CD4-positive, alpha-beta T cell (primary cell): ENCODE measurements around the gene SRGAP1. TPM values are rescaled to one million over a fixed set of nuclear protein-coding genes. Genes with fewer than 3 reads are reported as not detected.

Source experiments
- ATAC-seq: fragments of 200-7000 bp; cut with Tn5 transposase; one replicate; pipeline ENCODE4 v1.10.0; 2022; ENCODE audit warnings: mild to moderate bottlenecking; ENCODE audit not compliant: poor library complexity
- CTCF ChIA-PET: fragments of 350-600 bp; sonication (Branson Sonifier 250); formaldehyde crosslinking; loops from one replicate; lab custom pipeline; 2021; ENCODE audit warnings: antibody characterized with exemption, inconsistent platforms; lab: Charles Lee
- POLR2A ChIA-PET: fragments of 350-600 bp; sonication (Branson Sonifier 250); formaldehyde crosslinking; loops from one replicate; lab custom pipeline; 2021; ENCODE audit warnings: antibody characterized with exemption, inconsistent platforms; lab: Charles Lee
- DNase-seq, 14 experiments: peaks; one replicate each; pipeline ENCODE4 v3.0.0-alpha.2; 2013 to 2020; ENCODE audit warnings: mixed read lengths in 2 of 14
- H3K27ac ChIP-seq, 2 donors: one replicate each; pipeline versions ENCODE4 v1.5.1 to v1.7.0; 2013; ENCODE audit warnings: low read length in 2 of 2, low read depth in 1 of 2, mild to moderate bottlenecking in 1 of 2
- H3K27me3 ChIP-seq, 2 experiments: 1 replicate in 1 of 2; 2 replicates in 1 of 2; pipeline versions ENCODE4 v1.6.1 to v1.7.0; 2013; ENCODE audit warnings: low read length in 2 of 2, control low read depth in 1 of 2, mild to moderate bottlenecking in 1 of 2, moderate library complexity in 1 of 2; ENCODE audit not compliant: insufficient read depth in 2 of 2, control insufficient read depth in 1 of 2
- H3K36me3 ChIP-seq: one replicate; pipeline ENCODE4 v1.6.1; 2013; ENCODE audit warnings: low read length, control low read depth; ENCODE audit not compliant: insufficient read depth
- H3K4me1 ChIP-seq: one replicate; pipeline ENCODE4 v1.6.1; 2013; ENCODE audit warnings: low read length, control low read depth; ENCODE audit not compliant: insufficient read depth
- H3K4me3 ChIP-seq: one replicate; pipeline ENCODE4 v1.5.1; 2013; ENCODE audit warnings: mild to moderate bottlenecking, low read length, moderate library complexity
- H3K9me3 ChIP-seq, 2 experiments: 1 replicate in 1 of 2; 2 replicates in 1 of 2; pipeline versions ENCODE4 v1.6.1 to v1.7.0; 2013; ENCODE audit warnings: low read length in 2 of 2, mild to moderate bottlenecking in 2 of 2, control low read depth in 1 of 2, moderate library complexity in 1 of 2; ENCODE audit not compliant: control insufficient read depth in 1 of 2, insufficient read depth in 1 of 2
- H3K27ac Mint-ChIP-seq: one replicate; pipeline ENCODE4 v1.8.0; 2020; ENCODE audit warnings: mixed read lengths
- H3K27me3 Mint-ChIP-seq: one replicate; pipeline ENCODE4 v1.8.0; 2021; ENCODE audit warnings: mixed read lengths
- H3K36me3 Mint-ChIP-seq: one replicate; pipeline ENCODE4 v1.8.0; 2021; ENCODE audit warnings: low read depth, mixed read lengths
- H3K4me1 Mint-ChIP-seq: one replicate; pipeline ENCODE4 v1.8.0; 2021; ENCODE audit warnings: low read depth, mixed read lengths
- H3K4me3 Mint-ChIP-seq: one replicate; pipeline ENCODE4 v1.8.0; 2020; ENCODE audit warnings: mild to moderate bottlenecking, mixed read lengths
- H3K9me3 Mint-ChIP-seq: one replicate; pipeline ENCODE4 v1.8.0; 2020; ENCODE audit warnings: mixed read lengths
- intact Hi-C, 2 experiments: fragments of 100-400 bp; cut with DNase I in 1 of 2; cut with micrococcal nuclease in 1 of 2; formaldehyde crosslinking; loops; one replicate each; pipeline versions ENCODE4 v1.15.1 to v1.9.0; 2023 to 2025; cut with DNase I, micrococcal nuclease
- total RNA-seq, 174 experiments: library from RNA in 2 of 174; stranded (reverse) in 2 of 174; gene quantifications; one replicate each; pipeline ENCODE4 v1.2.3 and lab custom pipeline; 2021 to 2026
- TF ChIP-seq, protein P1 (sequence below): fragments of 200-600 bp; IDR thresholded peaks from one replicate; pipeline ENCODE4 v1.8.0; 2022; ENCODE audit warnings: antibody characterized with exemption, mild to moderate bottlenecking

Gene SRGAP1
- total RNA-seq, 2 experiments from 2014 or later: 0.03 TPM; not detected in 1

DNA sequence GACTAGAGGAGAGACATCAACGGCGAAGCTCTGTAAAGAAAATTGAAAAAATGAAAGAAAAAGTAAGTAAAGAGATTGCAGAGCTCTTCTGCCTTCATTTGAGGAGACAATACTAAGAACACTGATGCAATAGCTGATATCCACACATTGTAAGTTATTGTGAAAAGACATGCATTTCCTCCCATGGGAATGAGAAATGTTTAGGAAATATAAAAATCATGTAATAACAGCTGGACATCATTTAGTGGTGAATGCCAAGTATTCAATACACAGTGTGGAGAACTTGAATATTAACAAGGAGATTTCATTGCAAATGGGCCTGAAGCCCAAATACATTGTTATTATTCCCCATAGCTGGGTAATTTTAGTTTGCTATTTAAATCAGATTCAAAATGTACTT lies 198.4 kb downstream of the SRGAP1 start:
- intact Hi-C loops: no loop called here
- H3K27ac Mint-ChIP-seq: no peak overlapping the region
- Histone ChIP-seq H3K4me3 (no peak overlapping the region), H3K27me3 (no peaks in the 10 kb centered on the region), H3K9me3 (no peaks in the 10 kb centered on the region), H3K36me3 (no peaks in the 10 kb centered on the region), H3K4me1 (no peaks in the 10 kb centered on the region), H3K27ac (no peak overlapping the region)
- H3K9me3 Mint-ChIP-seq: no peaks in the 10 kb centered on the region
- H3K4me1 Mint-ChIP-seq: no peaks in the 10 kb centered on the region
- ChIA-PET CTCF (no interaction called here), POLR2A (no interaction called here)
- H3K27me3 Mint-ChIP-seq: no peaks in the 10 kb centered on the region
- TF ChIP-seq, protein P1, sequence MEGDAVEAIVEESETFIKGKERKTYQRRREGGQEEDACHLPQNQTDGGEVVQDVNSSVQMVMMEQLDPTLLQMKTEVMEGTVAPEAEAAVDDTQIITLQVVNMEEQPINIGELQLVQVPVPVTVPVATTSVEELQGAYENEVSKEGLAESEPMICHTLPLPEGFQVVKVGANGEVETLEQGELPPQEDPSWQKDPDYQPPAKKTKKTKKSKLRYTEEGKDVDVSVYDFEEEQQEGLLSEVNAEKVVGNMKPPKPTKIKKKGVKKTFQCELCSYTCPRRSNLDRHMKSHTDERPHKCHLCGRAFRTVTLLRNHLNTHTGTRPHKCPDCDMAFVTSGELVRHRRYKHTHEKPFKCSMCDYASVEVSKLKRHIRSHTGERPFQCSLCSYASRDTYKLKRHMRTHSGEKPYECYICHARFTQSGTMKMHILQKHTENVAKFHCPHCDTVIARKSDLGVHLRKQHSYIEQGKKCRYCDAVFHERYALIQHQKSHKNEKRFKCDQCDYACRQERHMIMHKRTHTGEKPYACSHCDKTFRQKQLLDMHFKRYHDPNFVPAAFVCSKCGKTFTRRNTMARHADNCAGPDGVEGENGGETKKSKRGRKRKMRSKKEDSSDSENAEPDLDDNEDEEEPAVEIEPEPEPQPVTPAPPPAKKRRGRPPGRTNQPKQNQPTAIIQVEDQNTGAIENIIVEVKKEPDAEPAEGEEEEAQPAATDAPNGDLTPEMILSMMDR: no peak
- no peaks in the 10 kb centered on the region for H3K36me3 Mint-ChIP-seq
- H3K4me3 Mint-ChIP-seq: no peak overlapping the region
- DNase-seq (no peak), ATAC-seq (no peak)

DNA sequence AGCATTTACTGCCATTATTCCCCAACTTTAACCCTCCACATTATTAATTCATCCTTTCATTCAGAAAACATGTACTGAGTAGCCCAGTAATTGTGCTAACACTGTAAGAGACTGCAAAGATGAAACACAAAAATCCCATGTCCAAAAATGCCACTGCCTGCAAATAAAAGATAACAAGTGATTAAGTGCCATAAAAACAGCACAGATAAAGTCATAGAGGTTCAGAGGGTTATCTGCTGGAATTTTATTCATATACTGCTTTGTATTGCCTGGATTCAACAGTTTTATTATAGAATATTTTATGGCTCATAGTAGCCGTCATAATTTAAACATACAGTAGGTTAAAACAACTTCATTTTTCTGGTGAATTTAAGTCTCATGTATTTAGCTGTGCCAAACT lies 199.7 kb downstream of the SRGAP1 start:
- Mint-ChIP-seq H3K36me3 (no peaks in the 10 kb centered on the region), H3K9me3 (no peaks in the 10 kb centered on the region), H3K4me1 (no peaks in the 10 kb centered on the region), H3K4me3 (no peak overlapping the region), H3K27me3 (peaks cover 5% of the 10 kb centered on the region), H3K27ac (no peak overlapping the region)
- DNase-seq (no peak), ATAC-seq (no peak)
- Histone ChIP-seq H3K4me1 (no peaks in the 10 kb centered on the region), H3K27ac (no peak overlapping the region), H3K4me3 (no peak overlapping the region), H3K36me3 (no peaks in the 10 kb centered on the region), H3K27me3 (no peaks in the 10 kb centered on the region), H3K9me3 (no peaks in the 10 kb centered on the region)
- TF ChIP-seq, protein P1: no peak
- intact Hi-C loops: no loop called here
- ChIA-PET CTCF (no interaction called here), POLR2A (no interaction called here)

GRCh38 chr12:64051057-64051456 lies 206.6 kb downstream of the SRGAP1 start:
- no peaks in the 10 kb centered on the region for H3K36me3 Mint-ChIP-seq
- ATAC-seq (no peak), DNase-seq (no peak)
- H3K9me3 ChIP-seq: no peaks in the 10 kb centered on the region
- no peaks in the 10 kb centered on the region for H3K36me3 ChIP-seq
- H3K27me3 Mint-ChIP-seq: peaks cover 28% of the 10 kb centered on the region
- H3K27ac ChIP-seq: no peak overlapping the region
- CTCF ChIA-PET: no interaction called here
- intact Hi-C loops: no loop called here
- H3K27me3 ChIP-seq: no peaks in the 10 kb centered on the region
- TF ChIP-seq, protein P1: no peak
- H3K4me1 Mint-ChIP-seq: no peaks in the 10 kb centered on the region
- H3K27ac Mint-ChIP-seq: no peak overlapping the region
- H3K4me3 ChIP-seq: no peak overlapping the region
- no peaks in the 10 kb centered on the region for H3K4me1 ChIP-seq
- POLR2A ChIA-PET: no interaction called here
- no peaks in the 10 kb centered on the region for H3K9me3 Mint-ChIP-seq
- H3K4me3 Mint-ChIP-seq: no peak overlapping the region
